Activated CD4-positive, alpha-beta T cell treated with anti-CD3 and anti-CD28 coated beads for 24 hours (primary cell): ENCODE measurements around the gene GPR18.
"Not testable (repeated sequence)": the region's sequence is repeated elsewhere in the genome, so short reads cannot be mapped to it uniquely, and the experiment has no call there.

Source experiments
- DNase-seq, 2 donors: peaks; one replicate each; pipeline ENCODE4 v3.0.0-alpha.2; 2020; ENCODE audit warnings: low read depth in 2 of 2

GPR18 gene

GRCh38 chr13:99230588-99230987 is 27.6 kb downstream of the GPR18 start:
- DNase-seq = not testable (repeated sequence)

- no peak for DNase-seq
These were observed 29.2 kb downstream of the GPR18 start for GRCh38 chr13:99228737-99229691.

GRCh38 chr13:99227909-99228688 is 30.1 kb downstream of the GPR18 start:
- no peak for DNase-seq

- no peak for DNase-seq
These were observed 30.8 kb downstream of the GPR18 start for GRCh38 chr13:99227331-99227900.

GRCh38 chr13:99226513-99226912 is 31.7 kb downstream of the GPR18 start:
- no peak for DNase-seq

- DNase-seq = no peak
These were observed 33.1 kb downstream of the GPR18 start for GRCh38 chr13:99225078-99225477.

GRCh38 chr13:99224021-99224420 is 34.2 kb downstream of the GPR18 start:
- no peak for DNase-seq

GRCh38 chr13:99223587-99223986 is 34.6 kb downstream of the GPR18 start:
- no peak for DNase-seq

GRCh38 chr13:99221567-99222239 is 36.5 kb downstream of the GPR18 start:
- no peak for DNase-seq

GRCh38 chr13:99220199-99220935 is 37.8 kb downstream of the GPR18 start:
- no peak for DNase-seq

- no peak for DNase-seq
These were observed 39.2 kb downstream of the GPR18 start for GRCh38 chr13:99218969-99219368.

GRCh38 chr13:99218545-99218944 is 39.6 kb downstream of the GPR18 start:
- no peak for DNase-seq

- no peak for DNase-seq
These were observed 40.1 kb downstream of the GPR18 start for GRCh38 chr13:99218126-99218525.

- no peak for DNase-seq
These were observed 40.6 kb downstream of the GPR18 start for GRCh38 chr13:99217461-99218110.

GRCh38 chr13:99215184-99215830 is 42.9 kb downstream of the GPR18 start:
- DNase-seq = peak in 1 of 2 donors; percentile 25

GRCh38 chr13:99214731-99215130 is 43.4 kb downstream of the GPR18 start:
- DNase-seq = no peak

GRCh38 chr13:99214232-99214631 is 43.9 kb downstream of the GPR18 start:
- DNase-seq = peak in 1 of 2 donors; percentile 48

GRCh38 chr13:99211421-99212035 is 46.7 kb downstream of the GPR18 start:
- DNase-seq = no peak

GRCh38 chr13:99210627-99211026 is 47.6 kb downstream of the GPR18 start:
- not testable (repeated sequence) for DNase-seq
